ENCODE measurements around the gene GPR39. TPM values are rescaled to one million over a fixed set of nuclear protein-coding genes. Genes with fewer than 3 reads are reported as not detected.

Gene GPR39
- total RNA-seq, 2 donors from 2014 or later, result 7.3 to 9.6 TPM

GRCh38 chr2:132615329-132616085, 198.9 kb downstream of the GPR39 start:
- 65 to 71% methylated on average over 5 of the region's 5 CpGs for WGBS, 2 donors
- intact Hi-C loops (cut with DNase I), result no loop called here
- Histone ChIP-seq H3K9me3 (no peaks in the 10 kb centered on the region), H3K36me3 (replicated peaks in 1 of 2; ENCODE audit: insufficient read depth in 1 of 2, low read depth in 2 of 2) (no peaks in the 10 kb centered on the region), H3K27ac (peak overlapping the region in 2 of 4 donors; percentile 10 to 53), H3K4me1 (peaks cover 42% of the 10 kb centered on the region), H3K4me3 (no peak overlapping the region), H3K27me3 (no peaks in the 10 kb centered on the region)
- DNase-seq (no peak), ATAC-seq (no peak)
- TF ChIP-seq POLR2A (IDR thresholded peaks at IDR 0.05) (no peak), CTCF (IDR thresholded peaks at IDR 0.05) (no peak)

GRCh38 chr2:132617989-132618388, 201.4 kb downstream of the GPR39 start:
- no peak for DNase-seq
- Histone ChIP-seq H3K4me3 (no peak overlapping the region), H3K27ac (no peak overlapping the region), H3K9me3 (no peaks in the 10 kb centered on the region), H3K36me3 (replicated peaks in 1 of 2; ENCODE audit: insufficient read depth in 1 of 2, low read depth in 2 of 2) (no peaks in the 10 kb centered on the region), H3K27me3 (no peaks in the 10 kb centered on the region), H3K4me1 (peaks cover 66% of the 10 kb centered on the region)
- WGBS, 2 donors, result 55 to 56% methylated on average over 3 of the region's 3 CpGs
- ATAC-seq, result no peak
- TF ChIP-seq POLR2A (IDR thresholded peaks at IDR 0.05) (no peak), CTCF (IDR thresholded peaks at IDR 0.05) (no peak)
- intact Hi-C loops (cut with DNase I), result no loop called here

DNA sequence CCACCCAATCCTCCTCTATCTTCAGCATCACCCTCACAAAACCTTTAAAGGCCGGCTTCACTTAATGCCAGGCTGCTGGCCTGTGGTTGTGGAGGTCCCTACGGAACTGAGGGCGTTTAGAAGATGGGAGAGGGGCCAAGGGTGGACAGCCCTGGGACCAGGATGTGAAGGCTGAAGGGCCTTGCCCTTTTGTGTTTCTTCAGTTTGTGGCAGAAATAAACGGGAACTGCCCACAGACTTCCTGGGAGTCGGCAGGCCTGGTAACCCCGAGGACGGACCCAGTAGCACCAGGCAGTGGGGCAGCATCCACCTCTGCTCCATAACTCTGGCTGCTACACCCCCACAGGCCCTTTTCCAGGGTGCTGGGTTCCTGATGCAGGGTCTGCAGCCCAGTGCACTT, 202.1 kb downstream of the GPR39 start:
- H3K27me3 ChIP-seq, result no peaks in the 10 kb centered on the region
- no peaks in the 10 kb centered on the region for H3K36me3 ChIP-seq (replicated peaks in 1 of 2; ENCODE audit: insufficient read depth in 1 of 2, low read depth in 2 of 2)
- no peaks in the 10 kb centered on the region for H3K9me3 ChIP-seq
- WGBS, 2 donors, result 86 to 93% methylated on average over 3 to 7 of the region's 7 CpGs
- H3K4me3 ChIP-seq, result no peak overlapping the region
- peaks cover 73% of the 10 kb centered on the region for H3K4me1 ChIP-seq
- intact Hi-C loops (cut with DNase I), result no loop called here
- ATAC-seq, result no peak
- no peak overlapping the region for H3K27ac ChIP-seq
- TF ChIP-seq CTCF (IDR thresholded peaks at IDR 0.05) (no peak), POLR2A (IDR thresholded peaks at IDR 0.05) (no peak)
- DNase-seq, result no peak

DNA sequence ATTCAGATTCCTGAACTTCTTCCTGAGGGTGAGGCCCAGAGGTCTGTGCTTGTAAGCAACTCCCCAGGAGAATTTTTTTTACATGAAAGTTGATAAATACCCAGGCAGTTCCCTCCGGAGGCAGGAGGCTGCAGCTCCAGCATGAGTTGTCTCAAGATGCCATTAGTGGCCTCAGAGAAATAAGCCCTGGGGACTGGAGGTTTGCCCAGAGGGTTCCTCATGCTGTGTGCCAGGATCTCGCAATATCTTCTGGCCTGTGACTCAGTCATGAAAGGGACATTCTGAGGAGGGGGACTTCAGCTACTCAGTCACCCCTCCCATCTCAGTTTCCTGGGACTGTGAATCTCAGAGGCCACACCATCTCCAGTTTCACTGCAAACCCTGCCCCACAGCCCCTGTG, 203.5 kb downstream of the GPR39 start:
- WGBS, 2 donors, result 41 to 46% methylated on average over 2 of the region's 2 CpGs
- no peaks in the 10 kb centered on the region for H3K27me3 ChIP-seq
- intact Hi-C loops (cut with DNase I), result no loop called here
- no peak overlapping the region for H3K4me3 ChIP-seq
- H3K27ac ChIP-seq, result peak overlapping the region; percentile 47 to 84 (median 79)
- no peak for ATAC-seq
- peaks cover 74% of the 10 kb centered on the region for H3K4me1 ChIP-seq
- no peak for TF ChIP-seq POLR2A (IDR thresholded peaks at IDR 0.05)
- TF ChIP-seq CTCF (IDR thresholded peaks at IDR 0.05), result no peak
- H3K36me3 ChIP-seq (replicated peaks in 1 of 2; ENCODE audit: insufficient read depth in 1 of 2, low read depth in 2 of 2), result no peaks in the 10 kb centered on the region
- DNase-seq, result peak in 3 of 4 donors; percentile 26 to 31 (median 28)
- no peaks in the 10 kb centered on the region for H3K9me3 ChIP-seq

Data from body of pancreas (tissue), 4 donors.